C4-2B (cell line): ENCODE data around the gene KDSR.

Experiments
- CTCF ChIP-seq: fragments of 450-650 bp; conservative IDR thresholded peaks from 2 replicates; pipeline ENCODE4 v1.5.1; 2017; ENCODE audit warnings: mild to moderate bottlenecking
- ZFX ChIP-seq: fragments of 450-650 bp; IDR thresholded peaks from 2 replicates; pipeline ENCODE4 v1.6.1; 2017

- TF ChIP-seq CTCF (no peak), ZFX (no peak)
Measured at GRCh38 chr18:63336366-63337099, 30.5 kb downstream of the KDSR start.
